Common myeloid progenitor, CD34-positive (primary cell): ENCODE data around the gene CCND3.

Source experiments
- CTCF ChIA-PET: fragments of 350-600 bp; sonication (Branson Sonifier 250); formaldehyde crosslinking; loops from one replicate; lab custom pipeline; 2021; ENCODE audit warnings: antibody characterized with exemption; lab: Charles Lee
- POLR2A ChIA-PET: fragments of 350-600 bp; sonication (Branson Sonifier 250); formaldehyde crosslinking; loops from one replicate; lab custom pipeline; 2021; ENCODE audit warnings: antibody characterized with exemption; lab: Charles Lee
- DNase-seq, 3 donors: peaks; one replicate each; pipeline versions ENCODE4 v3.0.0 to v3.0.0-alpha.2; 2013
- H3K27ac ChIP-seq, 2 experiments: 1 replicate in 1 of 2; 2 replicates in 1 of 2; pipeline ENCODE4 v1.7.0; 2013; ENCODE audit warnings: inconsistent platforms in 2 of 2, low read length in 2 of 2, mild to moderate bottlenecking in 2 of 2, low read depth in 1 of 2, moderate library complexity in 1 of 2; ENCODE audit not compliant: severe bottlenecking in 2 of 2, insufficient read depth in 1 of 2, poor library complexity in 1 of 2
- H3K27me3 ChIP-seq, 5 experiments: replicated peaks in 2 of 5; 1 replicate in 3 of 5; 2 replicates in 2 of 5; pipeline versions ENCODE4 v1.6.1 to v1.7.0; 2013; ENCODE audit warnings: low read length in 4 of 5, mild to moderate bottlenecking in 2 of 5, moderate library complexity in 2 of 5, inconsistent platforms in 1 of 5; ENCODE audit not compliant: insufficient read depth in 5 of 5, control insufficient read depth in 4 of 5
- H3K36me3 ChIP-seq, 4 experiments: 1 replicate in 2 of 4; 2 replicates in 2 of 4; pipeline versions ENCODE4 v1.6.1 to v1.7.0; 2013; ENCODE audit warnings: low read length in 3 of 4, control low read depth in 1 of 4, mild to moderate bottlenecking in 1 of 4; ENCODE audit not compliant: control insufficient read depth in 4 of 4, insufficient read depth in 4 of 4
- H3K4me1 ChIP-seq, 4 experiments: 1 replicate in 3 of 4; 2 replicates in 1 of 4; pipeline versions ENCODE4 v1.6.1 to v1.7.1; 2013; ENCODE audit warnings: low read length in 3 of 4, mild to moderate bottlenecking in 3 of 4, control low read depth in 1 of 4, inconsistent platforms in 1 of 4, moderate library complexity in 1 of 4; ENCODE audit not compliant: control insufficient read depth in 4 of 4, insufficient read depth in 4 of 4; ENCODE audit errors: control extremely low read depth in 1 of 4
- H3K4me3 ChIP-seq, 7 experiments: 1 replicate in 4 of 7; 2 replicates in 3 of 7; pipeline versions ENCODE4 v1.5.1 to v1.7.0; 2013; ENCODE audit warnings: mild to moderate bottlenecking in 7 of 7, low read length in 6 of 7, moderate library complexity in 6 of 7, inconsistent platforms in 2 of 7, low read depth in 2 of 7, control low read depth in 1 of 7; ENCODE audit not compliant: insufficient read depth in 4 of 7, control insufficient read depth in 1 of 7; ENCODE audit errors: extremely low read depth in 1 of 7
- H3K9me3 ChIP-seq, 5 experiments: 1 replicate in 4 of 5; 2 replicates in 1 of 5; pipeline versions ENCODE4 v1.6.1 to v1.7.1; 2013; ENCODE audit warnings: low read length in 4 of 5, mild to moderate bottlenecking in 2 of 5, inconsistent platforms in 1 of 5, low read depth in 1 of 5, moderate library complexity in 1 of 5; ENCODE audit not compliant: control insufficient read depth in 4 of 5, insufficient read depth in 2 of 5; ENCODE audit errors: control extremely low read depth in 1 of 5
- WGBS: methylation state at CpG from one replicate; pipeline ENCODE4 v1.1.5; 2013; ENCODE audit not compliant: insufficient coverage; 5-methylcytosine and 5-hydroxymethylcytosine counted together

The CCND3 gene

DNA sequence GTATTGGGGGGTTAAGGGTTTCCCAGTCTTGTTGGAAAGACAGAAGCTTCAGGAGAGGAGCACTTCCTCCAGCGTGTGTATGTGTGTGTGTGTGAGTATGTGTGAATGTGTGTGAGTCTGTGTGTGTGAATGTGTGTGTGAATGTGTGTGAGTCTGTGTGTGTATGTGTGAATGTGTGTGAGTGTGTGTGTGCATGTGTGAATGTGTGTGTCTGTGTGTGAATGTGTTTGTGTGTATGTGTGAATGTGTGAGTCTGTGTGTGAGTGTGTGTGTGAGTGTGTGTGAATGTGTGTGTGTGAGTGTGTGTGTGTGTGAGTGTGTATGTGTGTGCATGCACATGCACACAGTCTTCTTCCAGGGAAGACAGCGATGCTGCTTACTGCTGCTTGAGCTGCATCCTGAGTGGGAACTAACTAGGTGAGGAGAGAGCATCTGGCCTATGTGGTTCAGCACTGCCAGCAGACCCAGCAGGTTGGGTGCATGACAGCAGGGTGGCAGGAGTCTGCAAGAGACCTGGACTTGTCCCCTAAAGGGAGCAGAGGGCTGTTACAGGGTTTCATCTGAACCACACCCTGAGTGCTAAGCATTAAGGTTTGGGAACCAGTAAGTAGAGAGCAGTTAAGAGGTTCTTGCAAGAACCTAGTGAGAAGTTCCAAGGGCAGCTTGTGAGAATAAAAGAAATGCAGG is 22.7 kb upstream of the CCND3 start:
- Histone ChIP-seq H3K36me3 (peaks cover 0 to 3% (median 0%) of the 10 kb centered on the region in 4 experiments), H3K9me3 (no peaks in the 10 kb centered on the region), H3K27me3 (no peaks in the 10 kb centered on the region), H3K4me1 (peaks cover 0 to 23% (median 14%) of the 10 kb centered on the region in 4 experiments), H3K4me3 (no peak overlapping the region), H3K27ac (no peak overlapping the region)
- ChIA-PET POLR2A (no interaction called here), CTCF (interaction anchor here (0.9 to 1.4 kb wide), 3 partner anchors 15 to 37 kb away, joined by 3 read pairs; no protein-coding TSS in a partner anchor)
- WGBS, result 69% methylated on average over 2 of the region's 2 CpGs
- DNase-seq, result peak in 1 of 3 donors; percentile 10

GRCh38 chr6:41963371-41963770 is 21.8 kb upstream of the CCND3 start:
- DNase-seq, result no peak
- Histone ChIP-seq H3K27me3 (no peaks in the 10 kb centered on the region), H3K4me3 (no peak overlapping the region), H3K36me3 (peaks cover 0 to 3% (median 0%) of the 10 kb centered on the region in 4 experiments), H3K27ac (no peak overlapping the region), H3K4me1 (peaks cover 0 to 23% (median 14%) of the 10 kb centered on the region in 4 experiments), H3K9me3 (no peaks in the 10 kb centered on the region)
- CTCF ChIA-PET, result interaction anchor here (0.9 to 1.4 kb wide), 4 partner anchors 13 to 36 kb away, joined by 3 to 4 read pairs (median 3); no protein-coding TSS in a partner anchor
- POLR2A ChIA-PET, result no interaction called here
- 83% methylated on average over 1 of the region's 1 CpG for WGBS

- Histone ChIP-seq H3K4me1 (peaks cover 0 to 7% (median 4%) of the 10 kb centered on the region in 4 experiments), H3K27me3 (no peaks in the 10 kb centered on the region), H3K36me3 (peaks cover 0 to 3% (median 0%) of the 10 kb centered on the region in 4 experiments), H3K4me3 (no peak overlapping the region), H3K9me3 (no peaks in the 10 kb centered on the region), H3K27ac (no peak overlapping the region)
- no CpG with 5 or more reads among the region's 4 CpGs for WGBS
- ChIA-PET CTCF (interaction anchor here (1.1 kb wide), 2 partner anchors 12 to 50 kb away, joined by 3 read pairs; no protein-coding TSS in a partner anchor), POLR2A (no interaction called here)
- DNase-seq, result no peak
Measured at GRCh38 chr6:41960028-41960427, 18.4 kb upstream of the CCND3 start.

- H3K4me3 ChIP-seq, result no peak overlapping the region
- H3K36me3 ChIP-seq, result peaks cover 0 to 3% (median 0%) of the 10 kb centered on the region in 4 experiments
- H3K9me3 ChIP-seq, result no peaks in the 10 kb centered on the region
- no peak overlapping the region for H3K27ac ChIP-seq
- WGBS, result 100% methylated on average over 1 of the region's 6 CpGs
- H3K27me3 ChIP-seq, result no peaks in the 10 kb centered on the region
- DNase-seq, result peak in 1 of 3 donors; percentile 22
- peaks cover 0 to 7% (median 4%) of the 10 kb centered on the region in 4 experiments for H3K4me1 ChIP-seq
- ChIA-PET POLR2A (no interaction called here), CTCF (no interaction called here)
Measured at GRCh38 chr6:41958022-41958856, 16.6 kb upstream of the CCND3 start.

DNA sequence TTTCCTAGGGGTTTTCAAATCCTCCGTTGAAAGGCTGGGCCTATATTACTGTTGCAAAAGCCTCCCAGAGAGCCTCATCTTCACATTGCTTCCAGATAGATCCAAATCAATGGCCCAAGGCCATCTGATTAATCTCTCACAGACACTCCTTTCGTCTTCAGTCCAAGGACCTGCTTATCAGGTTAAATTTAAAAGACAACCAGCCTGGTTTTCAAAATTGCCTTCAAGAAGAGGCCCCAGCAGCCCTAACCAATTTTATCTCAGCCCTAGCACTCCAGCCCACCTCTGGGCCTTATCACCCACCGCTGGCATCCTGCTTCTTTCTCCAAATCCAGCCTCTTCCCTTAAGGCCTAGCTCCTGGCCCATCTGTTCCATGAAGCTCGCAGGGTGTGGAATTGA is 15.5 kb upstream of the CCND3 start:
- Histone ChIP-seq H3K9me3 (no peaks in the 10 kb centered on the region), H3K27ac (no peak overlapping the region), H3K4me1 (peaks cover 0 to 7% (median 4%) of the 10 kb centered on the region in 4 experiments), H3K4me3 (no peak overlapping the region), H3K27me3 (no peaks in the 10 kb centered on the region), H3K36me3 (peaks cover 0 to 7% (median 0%) of the 10 kb centered on the region in 4 experiments)
- WGBS, result 96% methylated on average over 2 of the region's 4 CpGs
- DNase-seq, result no peak
- CTCF ChIA-PET, result no interaction called here
- POLR2A ChIA-PET, result no interaction called here

GRCh38 chr6:41955412-41955811 is 13.8 kb upstream of the CCND3 start:
- ChIA-PET CTCF (interaction anchor here (0.7 kb wide), 1 partner anchor 1712 kb away, joined by 4 read pairs; no protein-coding TSS in a partner anchor), POLR2A (no interaction called here)
- Histone ChIP-seq H3K27ac (no peak overlapping the region), H3K4me3 (no peak overlapping the region), H3K36me3 (peaks cover 0 to 7% (median 0%) of the 10 kb centered on the region in 4 experiments), H3K4me1 (no peaks in the 10 kb centered on the region), H3K27me3 (no peaks in the 10 kb centered on the region), H3K9me3 (no peaks in the 10 kb centered on the region)
- no peak for DNase-seq
- 100% methylated on average over 1 of the region's 2 CpGs for WGBS
